ENCODE data around the gene ULK3. TPM values are rescaled to one million over a fixed set of nuclear protein-coding genes. Genes with fewer than 3 reads are reported as not detected.
A peak's percentile ranks its signal among the peaks of the same experiment; 100 is the strongest.

Gene ULK3
- total RNA-seq, 1 donor from 2014 or later: 52.1 TPM

DNA sequence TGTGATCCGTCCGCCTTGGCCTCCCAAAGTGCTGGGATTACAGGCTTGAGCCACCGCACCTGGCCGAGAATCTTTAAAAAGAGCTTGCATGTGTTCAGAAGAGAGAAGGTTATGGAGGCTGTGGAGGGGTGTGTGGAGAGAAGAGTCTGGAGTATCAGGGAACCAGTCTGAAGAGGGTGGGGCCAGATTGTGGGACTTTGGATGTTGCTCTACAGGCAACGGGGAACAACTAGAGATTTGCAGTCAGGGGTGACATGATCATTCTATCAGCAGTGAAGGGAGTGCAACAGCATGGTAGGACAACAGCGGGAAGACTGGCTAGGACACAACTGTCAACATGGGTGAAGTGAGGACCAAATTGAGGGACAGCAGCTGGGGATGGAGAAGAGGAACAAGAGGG lies 21.3 kb upstream of the ULK3 start:
- H3K27ac Mint-ChIP-seq: no peak overlapping the region
- no peaks in the 10 kb centered on the region for H3K9me3 Mint-ChIP-seq
- intact Hi-C loops (cut with micrococcal nuclease): no loop called here
- TF ChIP-seq CTCF (IDR thresholded peaks at IDR 0.05): no peak
- no peaks in the 10 kb centered on the region for H3K27me3 Mint-ChIP-seq
- POLR2A ChIA-PET: interaction anchor here (0.7 kb wide), 1 partner anchor 32 kb away, joined by 13 read pairs; no protein-coding TSS in a partner anchor
- H3K4me3 Mint-ChIP-seq: no peak overlapping the region
- CTCF ChIA-PET: interaction anchor here (1.2 kb wide), 1 partner anchor 37 kb away, joined by 3 read pairs; no protein-coding TSS in a partner anchor
- H3K4me1 Mint-ChIP-seq: peaks cover 59% of the 10 kb centered on the region
- DNase-seq (no peak), ATAC-seq (ENCODE audit: low read depth) (no peak)
- H3K36me3 Mint-ChIP-seq (ENCODE audit: low read depth): peaks cover 39% of the 10 kb centered on the region

- CTCF ChIA-PET: interaction anchor here (1.2 kb wide), 1 partner anchor 38 kb away, joined by 3 read pairs; no protein-coding TSS in a partner anchor
- peaks cover 61% of the 10 kb centered on the region for H3K4me1 Mint-ChIP-seq
- peak overlapping the region; percentile 33 for H3K27ac Mint-ChIP-seq
- POLR2A ChIA-PET: interaction anchor here (0.7 kb wide), 1 partner anchor 54 kb away, joined by 3 read pairs; no protein-coding TSS in a partner anchor
- no peak for DNase-seq
- H3K4me3 Mint-ChIP-seq: no peak overlapping the region
- TF ChIP-seq CTCF (IDR thresholded peaks at IDR 0.05): no peak
- H3K9me3 Mint-ChIP-seq: no peaks in the 10 kb centered on the region
- ATAC-seq (ENCODE audit: low read depth): no peak
- no peaks in the 10 kb centered on the region for H3K27me3 Mint-ChIP-seq
- intact Hi-C loops (cut with micrococcal nuclease): no loop called here
- H3K36me3 Mint-ChIP-seq (ENCODE audit: low read depth): peaks cover 36% of the 10 kb centered on the region
These were observed 20.5 kb upstream of the ULK3 start for GRCh38 chr15:74863239-74864056.

GRCh38 chr15:74858369-74858740 lies 15.4 kb upstream of the ULK3 start:
- Mint-ChIP-seq H3K4me3 (peak overlapping the region; percentile 38), H3K9me3 (no peaks in the 10 kb centered on the region), H3K27ac (peak overlapping the region; percentile 83), H3K36me3 (ENCODE audit: low read depth) (peaks cover 20% of the 10 kb centered on the region), H3K4me1 (peaks cover 51% of the 10 kb centered on the region), H3K27me3 (no peaks in the 10 kb centered on the region)
- DNase-seq (no peak), ATAC-seq (ENCODE audit: low read depth) (no peak)
- TF ChIP-seq CTCF (IDR thresholded peaks at IDR 0.05): no peak
- CTCF ChIA-PET: interaction anchor here (1.3 to 3.9 kb wide), 2 partner anchors 12 to 43 kb away, joined by 6 to 22 read pairs; no protein-coding TSS in a partner anchor
- intact Hi-C loops (cut with micrococcal nuclease): no loop called here
- POLR2A ChIA-PET: interaction anchor here (0.5 to 4.9 kb wide), 11 partner anchors 11 to 211 kb away, joined by 3 to 42 read pairs (median 6); partner anchors contain the start of genes COX5A, MPI, SCAMP2 and ULK3

DNA sequence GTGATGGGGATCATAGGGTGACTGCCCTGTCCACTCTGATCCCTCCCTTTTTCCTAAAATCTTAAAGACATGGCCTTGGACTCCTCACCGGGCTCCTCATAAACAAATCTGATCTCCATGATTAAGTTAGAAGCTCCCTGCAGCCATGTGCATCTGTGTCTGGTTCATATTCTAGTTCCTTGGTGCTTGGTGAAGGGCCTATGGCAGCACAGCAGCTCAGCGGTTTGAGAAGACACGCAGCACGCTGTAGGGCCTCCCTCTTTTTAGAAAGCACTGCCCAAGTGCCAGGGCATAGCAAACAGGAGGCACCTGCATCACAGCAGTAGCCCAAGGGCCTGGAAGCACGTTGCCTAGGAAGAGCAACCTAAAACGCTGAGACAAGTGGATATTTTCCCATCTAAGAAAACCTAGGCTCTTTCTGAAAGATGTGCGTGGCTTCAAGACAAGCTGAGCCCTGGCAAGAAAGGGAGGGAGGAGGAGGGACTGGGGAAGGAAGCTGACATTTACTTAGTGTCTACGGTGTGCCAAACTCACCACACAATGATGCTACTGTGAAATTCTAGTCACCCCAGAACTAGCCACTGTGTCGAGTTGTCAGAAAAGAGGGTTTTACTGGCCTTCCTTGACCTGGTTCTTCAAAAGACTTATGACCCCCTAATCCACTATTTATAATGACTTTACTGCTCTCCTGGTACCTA lies 14.9 kb upstream of the ULK3 start:
- no peaks in the 10 kb centered on the region for H3K27me3 Mint-ChIP-seq
- POLR2A ChIA-PET: interaction anchor here (0.5 to 4.9 kb wide), 11 partner anchors 12 to 149 kb away, joined by 3 to 42 read pairs (median 6); partner anchors contain the start of genes COX5A, MPI, SCAMP2 and ULK3
- TF ChIP-seq CTCF (IDR thresholded peaks at IDR 0.05): no peak
- DNase-seq (no peak), ATAC-seq (ENCODE audit: low read depth) (peak; percentile 35)
- peaks cover 52% of the 10 kb centered on the region for H3K4me1 Mint-ChIP-seq
- intact Hi-C loops (cut with micrococcal nuclease): loop anchor here (1.0 to 2.0 kb wide), 2 partner anchors 12 to 15 kb away; partner anchors contain the start of gene ULK3
- CTCF ChIA-PET: interaction anchor here (1.3 to 3.9 kb wide), 2 partner anchors 12 to 43 kb away, joined by 6 to 22 read pairs; no protein-coding TSS in a partner anchor
- H3K27ac Mint-ChIP-seq: peak overlapping the region; percentile 83
- no peaks in the 10 kb centered on the region for H3K9me3 Mint-ChIP-seq
- peak overlapping the region; percentile 44 for H3K4me3 Mint-ChIP-seq
- H3K36me3 Mint-ChIP-seq (ENCODE audit: low read depth): peaks cover 25% of the 10 kb centered on the region

All from activated B cell treated with CpG ODN at 0.5 μM for 24 hours (primary cell).